CD4-positive, alpha-beta T cell treated with Interleukin-6 for 4 hours (primary cell): ENCODE results near the gene FREM2.

Source experiments
- DNase-seq: peaks from one replicate; pipeline ENCODE4 v3.0.0-alpha.2; 2020; ENCODE audit warnings: mixed read lengths

The FREM2 gene

GRCh38 chr13:38686577-38687245 is at the start of gene FREM2:
FREM2 (plus strand) TSS chr13:38687077; CDS start chr13:38687345, 268 bp downstream.
- DNase-seq, result no peak

DNA sequence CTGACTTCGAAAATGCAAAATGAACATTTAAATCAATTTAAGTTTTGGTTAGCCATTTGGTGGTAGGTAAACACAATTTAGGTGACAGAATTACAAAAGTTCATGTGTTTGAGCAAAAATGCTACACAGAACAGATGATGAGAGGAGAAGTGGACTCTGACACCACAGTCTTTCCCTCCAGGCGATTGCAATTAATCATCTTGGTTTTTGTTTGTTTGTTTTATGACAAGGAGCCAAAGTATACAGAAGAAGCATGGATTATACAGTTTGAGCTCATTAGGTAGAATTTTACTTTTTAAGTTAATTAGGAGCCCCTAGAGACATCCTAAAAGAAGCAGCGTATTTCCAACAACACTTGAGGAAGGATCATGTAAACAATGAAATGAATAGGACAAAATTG is 49.3 kb upstream of the FREM2 start:
- no peak for DNase-seq

GRCh38 chr13:38641164-38641948 is 45.5 kb upstream of the FREM2 start:
- DNase-seq, result no peak

GRCh38 chr13:38647312-38647711 is 39.6 kb upstream of the FREM2 start:
- DNase-seq, result no peak

DNA sequence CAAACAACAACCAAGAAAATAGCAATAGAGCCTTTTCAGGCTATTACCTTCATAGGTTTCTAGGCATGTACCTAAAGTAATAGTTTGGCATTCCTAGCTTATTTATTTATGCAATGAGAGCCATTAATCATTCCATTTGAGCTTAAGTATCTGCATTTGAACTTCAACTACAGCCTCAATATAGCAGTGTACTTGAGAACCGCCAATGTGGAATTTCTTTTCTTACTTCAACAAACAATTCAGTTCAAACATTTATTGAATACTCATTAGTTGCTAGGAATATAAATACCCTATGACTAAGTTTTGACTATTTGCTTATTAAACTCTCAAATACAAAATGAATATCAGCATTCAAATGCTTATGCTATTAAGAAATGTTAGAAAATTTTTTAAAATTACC is 38.0 kb upstream of the FREM2 start:
- no peak for DNase-seq

- no peak for DNase-seq
These were observed 30.2 kb upstream of the FREM2 start for GRCh38 chr13:38656699-38657098.

DNA sequence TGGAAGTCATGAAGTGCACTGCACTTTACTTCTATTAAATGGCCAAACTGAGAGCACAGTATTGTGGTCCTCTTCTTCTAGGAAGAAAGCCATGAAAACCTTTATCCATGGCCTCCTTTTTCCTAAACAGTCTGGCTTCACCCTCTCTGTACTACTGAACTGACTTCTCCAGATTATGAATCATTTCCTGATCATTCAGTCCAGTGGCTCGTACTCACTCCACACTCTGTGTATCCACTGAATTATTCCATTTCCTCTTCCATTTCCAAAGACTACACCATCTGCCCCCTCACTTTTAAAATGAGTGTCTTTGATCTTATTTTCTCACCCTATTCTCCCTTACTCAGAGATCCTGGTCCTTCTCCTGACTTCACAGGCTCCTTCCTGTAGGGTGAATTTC is 29.7 kb upstream of the FREM2 start:
- DNase-seq, result no peak

DNA sequence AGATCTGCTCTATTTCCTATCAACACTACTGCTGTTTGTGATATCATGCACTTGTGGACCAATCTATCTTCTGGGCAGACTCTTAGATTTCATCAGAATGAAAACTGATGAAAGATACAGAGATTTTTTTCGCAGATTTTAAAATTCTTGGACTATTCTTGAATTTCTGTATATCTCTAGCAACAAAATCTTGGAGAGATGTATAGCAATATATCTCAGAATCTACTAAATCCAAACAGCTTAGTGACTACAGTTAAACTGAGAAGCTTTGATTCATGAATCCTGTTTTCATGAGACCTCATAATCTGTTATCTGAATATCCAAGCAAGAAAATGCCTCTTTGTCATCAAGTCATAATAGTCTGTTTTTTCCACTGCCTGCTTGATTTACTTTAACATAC is 28.0 kb upstream of the FREM2 start:
- DNase-seq, result no peak

GRCh38 chr13:38661010-38661675 is 25.7 kb upstream of the FREM2 start:
- no peak for DNase-seq

- no peak for DNase-seq
These were observed 24.5 kb upstream of the FREM2 start for GRCh38 chr13:38662362-38662761.

DNA sequence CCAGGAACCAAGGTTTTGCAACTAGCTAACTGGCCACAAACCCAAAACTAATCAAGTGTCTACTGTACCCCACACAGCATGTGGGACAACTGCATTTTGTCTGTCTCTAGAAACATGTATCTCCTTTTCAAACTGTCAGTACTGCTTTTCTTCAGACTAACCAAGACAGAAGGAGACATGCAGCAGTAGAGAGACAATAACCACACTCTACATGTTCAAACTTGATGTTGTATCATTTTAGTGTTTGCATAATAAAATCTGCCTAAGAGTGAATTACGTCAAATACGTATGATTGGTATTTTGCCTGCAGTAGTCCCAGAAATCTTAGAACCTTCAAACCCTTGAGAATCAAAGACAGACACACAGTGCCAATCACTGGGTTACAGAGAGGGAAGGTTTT is 22.0 kb upstream of the FREM2 start:
- DNase-seq, result no peak

- no peak for DNase-seq
These were observed 19.3 kb upstream of the FREM2 start for GRCh38 chr13:38667526-38668109.

DNA sequence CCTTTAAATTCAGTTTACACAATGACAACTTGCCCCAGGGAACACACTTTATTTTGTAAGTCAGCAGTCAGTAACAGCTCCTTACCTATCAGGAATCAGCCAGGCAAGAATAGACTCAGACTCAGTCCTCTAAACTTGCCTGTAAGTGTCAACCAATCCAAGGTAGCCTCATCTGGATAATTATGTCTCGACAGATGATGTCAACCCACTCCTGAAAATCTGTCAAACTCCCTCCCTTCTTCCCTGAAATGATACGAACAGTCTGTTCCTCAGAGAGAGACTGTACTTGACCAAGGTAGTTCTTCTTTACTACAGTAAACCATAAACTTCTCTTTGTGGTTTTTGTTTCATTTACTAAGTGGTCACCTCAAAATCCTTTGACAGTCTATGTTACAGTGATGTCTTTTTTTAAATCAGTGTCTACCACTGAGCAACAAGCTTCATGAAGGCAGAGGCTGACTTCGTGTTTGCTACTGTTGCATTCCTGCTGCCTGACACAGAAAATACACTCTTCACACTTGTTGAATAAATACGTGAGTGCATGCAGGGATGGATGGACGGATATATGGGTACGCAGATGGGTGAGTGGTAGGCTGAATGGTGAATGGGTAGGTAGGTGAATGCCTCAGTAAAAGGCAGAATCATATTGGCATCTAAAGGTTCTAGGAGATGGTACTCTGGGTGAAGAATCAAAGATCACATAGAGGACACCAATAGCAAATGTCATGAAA is 17.5 kb upstream of the FREM2 start:
- no peak for DNase-seq

DNA sequence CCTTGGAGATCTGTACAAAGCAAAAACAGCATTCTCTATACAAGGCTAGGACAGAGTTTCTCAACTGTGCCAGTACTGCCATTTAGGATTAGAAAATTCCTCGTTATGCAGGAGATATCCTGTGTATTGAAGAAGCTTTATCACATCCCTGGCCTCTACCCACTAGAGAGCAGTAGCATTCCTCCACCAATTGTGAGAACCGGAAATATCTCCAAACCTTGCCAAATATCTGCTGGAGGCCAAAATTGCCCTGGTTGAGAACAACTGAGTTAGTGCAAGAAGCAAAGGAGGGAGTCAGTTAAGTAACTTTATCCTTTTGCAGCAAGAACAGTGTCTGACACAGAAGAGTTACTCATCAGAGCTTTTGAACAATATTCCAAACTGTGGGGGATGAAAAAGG is 16.2 kb upstream of the FREM2 start:
- DNase-seq, result no peak

DNA sequence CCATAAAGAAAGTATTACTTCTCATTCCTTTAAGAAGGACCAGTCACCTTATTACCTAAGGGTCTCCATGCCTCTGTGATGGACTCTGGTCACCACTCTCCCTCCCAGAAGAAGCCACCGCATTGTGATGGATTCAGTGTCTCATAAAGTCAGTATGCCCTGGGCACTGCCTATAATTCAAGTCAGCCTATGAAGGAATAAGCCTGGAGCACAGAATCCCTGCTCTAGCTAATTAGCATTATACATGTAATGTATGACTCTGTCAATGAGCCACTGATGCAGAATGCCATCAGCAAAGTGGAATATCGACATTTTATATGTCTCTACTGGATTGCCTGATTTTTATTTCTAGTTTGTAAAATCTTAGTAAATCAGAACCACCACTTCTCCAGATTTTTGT is 14.9 kb upstream of the FREM2 start:
- no peak for DNase-seq

GRCh38 chr13:38674208-38674607 is 12.7 kb upstream of the FREM2 start:
- DNase-seq, result no peak

- DNase-seq, result no peak
These were observed 6.0 kb upstream of the FREM2 start for GRCh38 chr13:38680912-38681311.

GRCh38 chr13:38684714-38685113 is 2.2 kb upstream of the FREM2 start:
- DNase-seq, result no peak

DNA sequence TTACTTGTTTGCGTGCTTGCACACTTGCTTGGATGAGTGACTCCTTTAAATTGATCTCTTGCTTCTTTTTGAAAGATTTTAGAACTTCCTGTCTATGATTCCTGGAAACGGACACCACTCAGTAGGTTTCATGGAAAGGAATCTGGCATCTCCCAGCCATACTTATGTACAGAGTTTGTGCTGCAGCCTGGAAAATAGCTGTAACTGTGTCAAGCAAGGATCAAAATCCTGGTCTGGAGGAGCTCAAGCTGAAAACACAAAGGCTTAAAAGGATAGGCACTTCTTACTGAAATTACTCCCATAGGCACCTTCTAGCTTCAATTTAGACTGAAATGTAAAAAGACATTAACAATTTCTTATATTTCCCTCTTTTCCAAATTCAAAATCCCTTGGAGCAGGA is 1.4 kb upstream of the FREM2 start:
- no peak for DNase-seq

DNA sequence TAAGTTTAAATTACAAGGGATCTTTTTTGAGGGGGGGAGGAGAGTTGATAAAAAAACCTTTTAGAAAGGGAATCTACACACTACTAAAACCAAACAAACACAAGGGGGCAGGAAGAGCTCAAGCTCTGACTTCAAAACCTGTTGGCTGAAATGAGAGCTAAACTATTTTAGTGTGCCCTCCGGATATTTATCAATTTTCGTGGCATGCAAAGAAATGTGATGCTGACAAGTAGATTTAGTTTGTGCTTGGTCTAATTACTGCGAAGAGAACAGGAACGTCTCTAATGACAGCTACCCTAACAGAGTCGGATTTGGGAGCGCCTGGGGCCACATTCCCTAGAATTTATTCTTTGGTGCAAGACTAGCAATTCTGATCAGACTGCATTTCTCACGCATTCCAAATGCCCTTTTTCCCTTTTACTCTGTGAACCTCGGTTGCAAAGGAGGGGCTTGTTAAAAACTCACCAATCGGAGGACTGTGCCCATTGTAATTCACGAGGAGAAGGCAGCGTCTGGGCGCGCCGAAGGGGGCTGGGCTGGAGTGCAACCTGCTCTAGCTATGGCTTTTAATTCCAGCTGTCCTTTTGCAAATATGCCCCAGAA is 802 bp upstream of the FREM2 start:
- DNase-seq, result no peak

DNA sequence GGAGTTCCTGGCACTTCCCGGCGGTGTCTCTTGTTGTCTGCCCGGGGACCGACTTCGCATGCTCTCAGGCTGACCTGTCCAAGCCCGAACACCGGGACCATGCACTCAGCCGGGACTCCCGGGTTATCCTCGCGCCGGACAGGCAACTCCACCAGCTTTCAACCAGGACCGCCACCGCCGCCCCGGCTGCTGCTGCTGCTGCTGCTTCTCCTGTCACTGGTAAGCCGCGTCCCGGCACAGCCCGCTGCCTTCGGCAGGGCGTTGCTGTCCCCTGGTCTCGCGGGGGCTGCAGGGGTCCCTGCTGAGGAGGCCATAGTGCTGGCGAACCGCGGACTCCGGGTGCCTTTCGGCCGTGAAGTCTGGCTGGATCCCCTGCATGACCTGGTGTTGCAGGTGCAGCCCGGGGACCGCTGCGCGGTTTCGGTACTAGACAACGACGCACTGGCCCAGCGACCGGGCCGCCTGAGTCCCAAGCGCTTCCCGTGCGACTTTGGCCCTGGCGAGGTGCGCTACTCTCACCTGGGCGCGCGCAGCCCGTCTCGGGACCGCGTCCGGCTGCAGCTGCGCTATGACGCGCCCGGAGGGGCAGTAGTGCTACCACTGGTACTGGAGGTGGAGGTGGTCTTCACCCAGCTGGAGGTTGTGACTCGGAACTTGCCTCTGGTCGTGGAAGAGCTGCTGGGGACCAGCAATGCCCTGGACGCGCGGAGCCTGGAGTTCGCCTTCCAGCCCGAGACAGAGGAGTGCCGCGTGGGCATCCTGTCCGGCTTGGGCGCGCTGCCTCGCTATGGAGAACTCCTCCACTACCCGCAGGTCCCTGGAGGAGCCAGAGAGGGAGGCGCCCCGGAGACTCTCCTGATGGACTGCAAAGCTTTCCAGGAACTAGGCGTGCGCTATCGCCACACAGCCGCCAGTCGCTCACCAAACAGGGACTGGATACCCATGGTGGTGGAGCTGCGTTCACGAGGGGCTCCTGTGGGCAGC is 661 bp downstream of the FREM2 start:
- no peak for DNase-seq
